Measurements from ENCODE around the gene ZNF239.
"Not testable (repeated sequence)": the region's sequence is repeated elsewhere in the genome, so short reads cannot be mapped to it uniquely, and the experiment has no call there.

ZNF239 gene

GRCh38 chr10:43584051-43584450 lies 9.6 kb upstream of the ZNF239 start:
- no peak for DNase-seq

- no peak for DNase-seq
Measured at GRCh38 chr10:43576580-43576979, 2.2 kb upstream of the ZNF239 start.

DNA sequence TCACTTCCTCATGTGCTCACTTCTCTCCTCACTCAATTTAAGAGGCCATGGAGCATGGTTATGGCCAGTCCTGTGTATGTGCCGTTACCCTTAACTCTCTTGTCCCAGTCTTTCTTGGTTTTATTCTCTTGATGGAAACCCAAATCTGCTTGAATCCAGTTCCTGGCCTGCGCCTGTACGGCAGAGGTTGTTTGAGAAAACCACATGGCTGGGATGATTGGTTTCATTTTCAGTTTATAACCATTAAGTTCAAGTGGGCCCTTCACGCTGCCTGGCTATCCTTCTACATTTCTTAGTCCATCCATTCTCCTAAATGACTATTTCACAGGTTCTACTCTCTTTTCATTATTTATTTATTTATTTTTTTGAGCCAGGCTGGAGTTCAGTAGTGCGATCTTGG lies 1.6 kb upstream of the ZNF239 start:
- no peak for DNase-seq

- no peak for DNase-seq
Measured at GRCh38 chr10:43574906-43575305, 490 bp upstream of the ZNF239 start.

GRCh38 chr10:43573250-43574000 lies 991 bp downstream of the ZNF239 start:
- DNase-seq: no peak

DNA sequence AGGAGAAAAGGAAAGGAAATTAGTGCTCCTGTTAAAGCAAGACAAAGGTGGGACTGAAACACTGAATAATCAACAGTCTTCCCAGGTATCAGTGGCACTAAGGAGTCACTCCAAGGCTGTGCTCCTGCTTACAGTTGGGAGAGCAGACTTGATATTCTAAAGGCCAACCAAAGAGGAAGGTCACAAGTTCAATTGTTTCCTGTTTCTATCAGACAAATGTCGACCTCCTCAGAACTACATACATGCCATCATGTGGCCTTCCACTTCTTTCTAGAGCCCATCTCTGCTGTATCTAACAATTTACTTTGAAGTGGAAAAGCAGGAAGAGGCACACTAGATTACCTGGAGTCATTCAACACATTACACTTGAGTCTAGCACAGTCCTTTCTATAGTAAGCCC lies 3.4 kb downstream of the ZNF239 start:
- no peak for DNase-seq

DNA sequence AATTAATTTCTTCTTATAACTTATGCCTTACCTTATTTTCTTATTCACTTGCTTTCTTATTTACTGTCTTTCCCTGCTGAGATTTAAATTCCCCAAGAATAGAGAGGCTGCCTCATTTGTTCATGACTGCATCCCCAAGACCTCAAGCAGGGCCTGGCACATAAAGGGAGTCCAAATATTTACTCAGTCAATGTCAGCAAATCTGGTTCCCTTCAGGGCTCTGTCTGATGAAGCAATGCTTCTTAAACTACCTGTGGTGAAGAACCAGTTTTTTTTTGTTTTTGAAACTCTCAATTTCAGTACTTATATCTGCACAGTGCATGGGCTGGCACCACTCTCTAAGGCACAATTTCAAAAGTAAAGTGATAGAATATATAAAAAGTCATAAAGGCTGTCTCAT lies 4.7 kb downstream of the ZNF239 start:
- DNase-seq: no peak

GRCh38 chr10:43557214-43557613 lies 17.2 kb downstream of the ZNF239 start:
- DNase-seq: no peak

- DNase-seq: not testable (repeated sequence)
Measured at GRCh38 chr10:43543746-43544145, 30.7 kb downstream of the ZNF239 start.

DNA sequence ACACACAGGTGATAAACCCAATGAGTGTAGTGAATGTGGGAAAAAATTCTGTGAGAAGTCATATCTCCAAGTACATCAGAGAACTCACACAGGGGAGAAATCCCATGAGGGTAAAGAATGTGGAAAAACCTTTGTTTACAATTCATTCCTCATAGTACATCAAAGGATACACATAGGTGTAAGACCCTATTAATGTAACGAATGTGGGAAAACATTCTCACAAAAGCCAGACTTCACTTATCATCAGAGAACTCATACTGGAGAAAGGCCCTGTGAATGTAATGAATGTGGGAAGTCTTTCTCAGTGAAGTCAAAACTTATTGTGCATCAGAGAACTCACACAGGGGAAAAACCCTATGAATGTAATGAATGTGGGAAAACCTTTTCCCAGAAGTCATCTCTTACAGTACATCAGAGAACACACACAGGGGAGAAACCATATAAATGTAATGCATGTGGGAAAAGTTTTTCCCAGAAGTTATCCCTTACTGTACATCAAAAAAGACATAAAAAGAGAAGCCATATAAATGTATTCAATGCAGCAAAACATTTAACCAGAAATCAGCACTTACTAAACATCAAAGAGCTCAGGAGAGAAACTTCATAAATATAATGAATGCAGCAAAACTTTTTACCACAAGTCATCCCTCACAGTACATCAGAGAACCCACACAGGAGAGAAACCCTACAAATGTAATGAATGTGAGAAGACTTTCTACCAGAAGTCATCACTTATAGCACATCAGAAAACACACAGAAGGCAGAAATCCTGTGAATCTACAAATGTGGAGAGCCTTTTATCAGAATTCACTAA lies 49.8 kb downstream of the ZNF239 start:
- no peak for DNase-seq

All from anterior cingulate cortex (tissue), 58 donors.